Smooth muscle cell (in vitro differentiated cells): ENCODE measurements around the gene GPR32. TPM values are rescaled to one million over a fixed set of nuclear protein-coding genes. Genes with fewer than 3 reads are reported as not detected.
A peak's percentile ranks its signal among the peaks of the same experiment; 100 is the strongest.
"Not testable (repeated sequence)": the region's sequence is repeated elsewhere in the genome, so short reads cannot be mapped to it uniquely, and the experiment has no call there.

Source experiments
- DNase-seq: peaks from one replicate; lab custom pipeline; 2025; ENCODE audit not compliant: unreplicated experiment; lab: John Stamatoyannopoulos, UW
- H2AFZ ChIP-seq: fragments of 200-600 bp; sonication (generic); 2 replicates; pipeline ENCODE4 v1.6.0; 2016; ENCODE audit warnings: antibody characterized with exemption, low read depth, mild to moderate bottlenecking
- H3F3A ChIP-seq: fragments of 200-600 bp; sonication (generic); 2 replicates; pipeline ENCODE4 v1.6.0; 2017; ENCODE audit warnings: antibody characterized with exemption, low read depth
- H3K27ac ChIP-seq: fragments of 200-600 bp; sonication (generic); 2 replicates; pipeline ENCODE4 v1.5.1; 2016; ENCODE audit warnings: low read depth, mild to moderate bottlenecking
- H3K27me3 ChIP-seq: fragments of 200-600 bp; sonication (generic); 2 replicates; pipeline ENCODE4 v1.6.1; 2016; ENCODE audit warnings: low read depth, mild to moderate bottlenecking
- H3K36me3 ChIP-seq: fragments of 200-600 bp; sonication (generic); 2 replicates; pipeline ENCODE4 v1.5.1; 2016; ENCODE audit warnings: low read depth
- H3K4me1 ChIP-seq: fragments of 200-600 bp; sonication (generic); 2 replicates; pipeline ENCODE4 v1.5.1; 2016; ENCODE audit warnings: low read depth
- H3K4me2 ChIP-seq: fragments of 200-600 bp; sonication (generic); 2 replicates; pipeline ENCODE4 v1.6.0; 2016; ENCODE audit warnings: mild to moderate bottlenecking
- H3K4me3 ChIP-seq: fragments of 200-600 bp; sonication (generic); 2 replicates; pipeline ENCODE4 v1.5.1; 2016; ENCODE audit warnings: mild to moderate bottlenecking
- H3K79me2 ChIP-seq: fragments of 200-600 bp; sonication (generic); 2 replicates; pipeline ENCODE4 v1.6.0; 2016; ENCODE audit warnings: low read depth, mild to moderate bottlenecking
- H3K9ac ChIP-seq: fragments of 200-600 bp; sonication (generic); 2 replicates; pipeline ENCODE4 v1.6.0; 2016; ENCODE audit warnings: low read depth
- H3K9me3 ChIP-seq: fragments of 200-600 bp; sonication (generic); replicated peaks from 2 replicates; pipeline ENCODE4 v1.5.1; 2016; ENCODE audit warnings: low read depth
- H4K20me1 ChIP-seq: fragments of 200-600 bp; sonication (generic); 2 replicates; pipeline ENCODE4 v1.6.0; 2016; ENCODE audit warnings: low read depth
- CTCF ChIP-seq: fragments of 200-600 bp; sonication (generic); IDR thresholded peaks from 2 replicates; pipeline ENCODE4 v1.5.1; 2017; ENCODE audit warnings: borderline replicate concordance, mild to moderate bottlenecking, antibody characterized with exemption; ENCODE audit not compliant: insufficient read depth, poor library complexity, severe bottlenecking
- WGBS: methylation state at CpG from one replicate; pipeline ENCODE4 v1.1.7; 2016; ENCODE audit warnings: low lambda C conversion rate; 5-methylcytosine and 5-hydroxymethylcytosine counted together
- polyA plus RNA-seq: library from polyadenylated mRNA; unstranded; fragments of >200 nt; fragmentation: Nextera tagmentation; extraction: Ambion mirVana; gene quantifications from 2 replicates; pipeline ENCODE4 v1.2.1, GENCODE V29; 2016
- total RNA-seq: library from RNA; depleted of rRNA; stranded (reverse); fragments of >200 nt; gene quantifications from 2 replicates; pipeline ENCODE4 v1.2.3, GENCODE V29; 2014

GPR32 gene
- total and polyA plus RNA-seq, 2 experiments from 2014 or later, result not detected

- Histone ChIP-seq H4K20me1 (peaks cover 33% of the 10 kb centered on the region), H3K4me3 (peak overlapping the region; percentile 99), H2AFZ (peak overlapping the region; percentile 81), H3K79me2 (peaks cover 27% of the 10 kb centered on the region), H3K36me3 (no peaks in the 10 kb centered on the region), H3K27me3 (no peaks in the 10 kb centered on the region), H3F3A (no peaks in the 10 kb centered on the region), H3K27ac (peak overlapping the region; percentile 99), H3K9me3 (no peaks in the 10 kb centered on the region), H3K4me2 (peak overlapping the region; percentile 94), H3K4me1 (peaks cover 17% of the 10 kb centered on the region), H3K9ac (peak overlapping the region; percentile 98)
- no peak for TF ChIP-seq CTCF
- no peak for DNase-seq
- under 1% methylated on average over 24 of the region's 40 CpGs for WGBS
Measured at GRCh38 chr19:50803633-50804419, 33.6 kb downstream of the GPR32 start.

DNA sequence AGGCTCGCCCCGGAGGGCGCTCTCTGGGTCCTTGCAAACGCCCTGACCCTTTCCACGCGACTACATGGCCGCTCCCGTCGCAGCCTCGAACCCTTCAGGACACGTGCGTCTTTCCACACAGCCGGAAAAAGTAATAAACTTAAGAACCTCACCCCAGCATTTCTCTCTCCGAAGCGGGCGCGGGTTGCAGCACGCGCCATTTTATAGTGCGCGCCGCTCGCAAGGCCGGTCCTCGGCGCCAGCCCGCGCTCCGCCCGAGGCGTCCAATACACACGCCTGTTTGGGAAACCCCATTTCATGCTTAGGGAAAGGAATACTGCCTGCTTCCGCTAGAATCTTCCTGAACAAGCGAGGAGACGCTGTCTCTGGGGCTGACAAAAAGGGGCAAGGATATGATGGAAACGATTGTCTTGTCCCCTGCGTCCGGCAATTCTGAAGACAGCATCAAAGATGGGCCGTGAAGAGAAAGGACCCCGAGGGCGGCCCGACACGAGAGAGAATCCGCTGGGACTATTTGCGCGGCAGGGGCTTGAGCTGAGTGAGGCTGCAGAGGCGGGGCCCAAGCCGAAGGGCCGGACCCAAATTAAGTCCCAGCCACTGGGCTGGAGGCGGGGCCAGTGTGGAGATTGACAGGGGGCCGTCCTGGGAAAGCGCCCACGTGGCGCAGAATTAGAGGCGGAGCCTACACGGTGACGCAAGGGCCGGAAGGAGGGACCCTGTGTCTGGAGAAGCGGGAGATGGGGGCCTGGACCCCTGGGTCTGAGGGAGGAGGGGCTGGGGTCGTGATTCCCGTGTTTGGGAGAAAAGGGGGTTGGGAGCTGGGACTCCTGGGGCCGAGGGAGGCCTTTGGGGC is 34.4 kb downstream of the GPR32 start:
- H3K27me3 ChIP-seq, result no peaks in the 10 kb centered on the region
- H3K79me2 ChIP-seq, result peaks cover 27% of the 10 kb centered on the region
- H3K4me3 ChIP-seq, result peak overlapping the region; percentile 99
- peak overlapping the region; percentile 99 for H3K27ac ChIP-seq
- no peaks in the 10 kb centered on the region for H3F3A ChIP-seq
- H3K9me3 ChIP-seq, result no peaks in the 10 kb centered on the region
- H3K4me2 ChIP-seq, result peak overlapping the region; percentile 94
- DNase-seq, result peak; percentile 87
- peaks cover 25% of the 10 kb centered on the region for H4K20me1 ChIP-seq
- peak overlapping the region; percentile 98 for H3K9ac ChIP-seq
- peak overlapping the region; percentile 93 for H2AFZ ChIP-seq
- WGBS, result under 1% methylated on average over 59 of the region's 62 CpGs
- no peak for TF ChIP-seq CTCF
- no peaks in the 10 kb centered on the region for H3K36me3 ChIP-seq
- H3K4me1 ChIP-seq, result peaks cover 17% of the 10 kb centered on the region

- WGBS, result 75% methylated on average over 1 of the region's 1 CpG
- Histone ChIP-seq H3F3A (no peaks in the 10 kb centered on the region), H3K27ac (no peak overlapping the region), H3K27me3 (no peaks in the 10 kb centered on the region), H4K20me1 (no peaks in the 10 kb centered on the region), H3K79me2 (peaks cover 5% of the 10 kb centered on the region), H3K4me1 (no peaks in the 10 kb centered on the region), H3K9me3 (no peaks in the 10 kb centered on the region), H3K36me3 (no peaks in the 10 kb centered on the region), H3K9ac (no peak overlapping the region), H3K4me2 (no peak overlapping the region), H3K4me3 (no peak overlapping the region), H2AFZ (no peak overlapping the region)
- no peak for DNase-seq
- no peak for TF ChIP-seq CTCF
Measured at GRCh38 chr19:50808856-50809255, 38.6 kb downstream of the GPR32 start.

DNA sequence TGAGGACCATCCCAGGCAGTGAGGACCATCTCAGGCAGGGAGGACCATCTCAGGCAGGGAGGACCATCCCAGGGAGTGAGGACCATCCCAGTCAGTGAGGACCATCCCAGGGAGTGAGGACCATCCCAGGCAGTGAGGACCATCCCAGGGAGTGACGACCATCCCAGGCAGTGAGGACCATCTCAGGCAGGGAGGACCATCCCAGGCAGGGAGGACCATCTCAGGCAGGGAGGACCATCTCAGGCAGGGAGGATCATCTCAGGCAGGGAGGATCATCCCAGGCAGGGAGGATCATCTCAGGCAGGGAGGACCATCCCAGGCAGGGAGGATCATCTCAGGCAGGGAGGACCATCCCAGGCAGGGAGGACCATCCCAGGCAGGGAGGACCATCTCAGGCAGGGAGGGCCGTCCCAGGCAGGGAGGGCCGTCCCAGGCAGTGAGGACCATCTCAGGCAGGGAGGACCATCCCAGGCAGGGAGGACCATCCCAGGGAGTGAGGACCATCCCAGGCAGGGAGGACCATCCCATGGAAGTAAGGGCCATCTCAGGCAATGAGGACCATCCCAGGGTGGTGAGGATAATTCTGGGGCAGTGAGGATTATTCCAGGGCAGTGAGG is 41.5 kb downstream of the GPR32 start:
- WGBS, result 80% methylated on average over 3 of the region's 3 CpGs
- H3K27me3 ChIP-seq, result not testable (repeated sequence)

More for the DNA sequence above, 41.5 kb downstream of the GPR32 start:
- not testable (repeated sequence) for H4K20me1 ChIP-seq, H2AFZ ChIP-seq, H3K79me2 ChIP-seq, H3K27ac ChIP-seq, H3K9me3 ChIP-seq, DNase-seq, H3K9ac ChIP-seq, H3F3A ChIP-seq, H3K4me3 ChIP-seq, H3K4me1 ChIP-seq, H3K36me3 ChIP-seq, H3K4me2 ChIP-seq
